ENCODE data around the gene KRT73. TPM values are rescaled to one million over a fixed set of nuclear protein-coding genes. Genes with fewer than 3 reads are reported as not detected.

The KRT73 gene
- total and polyA plus RNA-seq, 4 donors = 0.10 to 0.33 TPM; not detected in 2

- H3K27ac ChIP-seq (ENCODE audit: low read depth, low read length) = no peak overlapping the region
- H3K9me3 ChIP-seq (ENCODE audit: control insufficient read depth, insufficient read depth, low read length) = no peaks in the 10 kb centered on the region
- H3K27me3 ChIP-seq (ENCODE audit: control insufficient read depth, insufficient read depth, low read length) = no peaks in the 10 kb centered on the region
- 94% methylated on average over 7 of the region's 9 CpGs for WGBS (ENCODE audit: insufficient coverage)
- H3K4me1 ChIP-seq (ENCODE audit: control insufficient read depth, insufficient read depth, low read length) = peaks cover 12% of the 10 kb centered on the region
- H3K4me3 ChIP-seq (ENCODE audit: low read depth, low read length) = no peak overlapping the region
- no peak for DNase-seq (ENCODE audit: low read depth in 4 of 6, low spot score in 6 of 6)
- H3K36me3 ChIP-seq (ENCODE audit: control insufficient read depth, insufficient read depth, low read length) = no peaks in the 10 kb centered on the region
Observed at GRCh38 chr12:52647601-52648000, 29.2 kb upstream of the KRT73 start.

GRCh38 chr12:52646613-52647012 lies 28.3 kb upstream of the KRT73 start:
- Histone ChIP-seq H3K4me1 (ENCODE audit: control insufficient read depth, insufficient read depth, low read length) (peaks cover 12% of the 10 kb centered on the region), H3K9me3 (ENCODE audit: control insufficient read depth, insufficient read depth, low read length) (no peaks in the 10 kb centered on the region), H3K27me3 (ENCODE audit: control insufficient read depth, insufficient read depth, low read length) (no peaks in the 10 kb centered on the region), H3K27ac (ENCODE audit: low read depth, low read length) (no peak overlapping the region), H3K36me3 (ENCODE audit: control insufficient read depth, insufficient read depth, low read length) (no peaks in the 10 kb centered on the region), H3K4me3 (ENCODE audit: low read depth, low read length) (no peak overlapping the region)
- WGBS (ENCODE audit: insufficient coverage) = 80% methylated on average over 12 of the region's 12 CpGs
- no peak for DNase-seq (ENCODE audit: low read depth in 4 of 6, low spot score in 6 of 6)

- Histone ChIP-seq H3K9me3 (ENCODE audit: control insufficient read depth, insufficient read depth, low read length) (no peaks in the 10 kb centered on the region), H3K27ac (ENCODE audit: low read depth, low read length) (no peak overlapping the region), H3K4me3 (ENCODE audit: low read depth, low read length) (no peak overlapping the region), H3K36me3 (ENCODE audit: control insufficient read depth, insufficient read depth, low read length) (no peaks in the 10 kb centered on the region), H3K4me1 (ENCODE audit: control insufficient read depth, insufficient read depth, low read length) (peaks cover 12% of the 10 kb centered on the region), H3K27me3 (ENCODE audit: control insufficient read depth, insufficient read depth, low read length) (no peaks in the 10 kb centered on the region)
- 72% methylated on average over 4 of the region's 4 CpGs for WGBS (ENCODE audit: insufficient coverage)
- no peak for DNase-seq (ENCODE audit: low read depth in 4 of 6, low spot score in 6 of 6)
Observed at GRCh38 chr12:52645982-52646381, 27.6 kb upstream of the KRT73 start.

- Histone ChIP-seq H3K36me3 (ENCODE audit: control insufficient read depth, insufficient read depth, low read length) (no peaks in the 10 kb centered on the region), H3K27ac (ENCODE audit: low read depth, low read length) (no peak overlapping the region), H3K27me3 (ENCODE audit: control insufficient read depth, insufficient read depth, low read length) (no peaks in the 10 kb centered on the region), H3K9me3 (ENCODE audit: control insufficient read depth, insufficient read depth, low read length) (no peaks in the 10 kb centered on the region), H3K4me1 (ENCODE audit: control insufficient read depth, insufficient read depth, low read length) (peaks cover 5% of the 10 kb centered on the region), H3K4me3 (ENCODE audit: low read depth, low read length) (no peak overlapping the region)
- DNase-seq (ENCODE audit: low read depth in 4 of 6, low spot score in 6 of 6) = no peak
- WGBS (ENCODE audit: insufficient coverage) = 91% methylated on average over 6 of the region's 7 CpGs
Observed at GRCh38 chr12:52645120-52645761, 26.9 kb upstream of the KRT73 start.

GRCh38 chr12:52644078-52644415 lies 25.7 kb upstream of the KRT73 start:
- H3K9me3 ChIP-seq (ENCODE audit: control insufficient read depth, insufficient read depth, low read length) = no peaks in the 10 kb centered on the region
- peaks cover 2% of the 10 kb centered on the region for H3K4me1 ChIP-seq (ENCODE audit: control insufficient read depth, insufficient read depth, low read length)
- H3K4me3 ChIP-seq (ENCODE audit: low read depth, low read length) = no peak overlapping the region
- no peaks in the 10 kb centered on the region for H3K36me3 ChIP-seq (ENCODE audit: control insufficient read depth, insufficient read depth, low read length)
- no peak for DNase-seq (ENCODE audit: low read depth in 4 of 6, low spot score in 6 of 6)
- no peak overlapping the region for H3K27ac ChIP-seq (ENCODE audit: low read depth, low read length)
- WGBS (ENCODE audit: insufficient coverage) = 100% methylated on average over 4 of the region's 6 CpGs
- H3K27me3 ChIP-seq (ENCODE audit: control insufficient read depth, insufficient read depth, low read length) = no peaks in the 10 kb centered on the region

GRCh38 chr12:52643233-52644077 lies 25.1 kb upstream of the KRT73 start:
- no peaks in the 10 kb centered on the region for H3K27me3 ChIP-seq (ENCODE audit: control insufficient read depth, insufficient read depth, low read length)
- H3K27ac ChIP-seq (ENCODE audit: low read depth, low read length) = no peak overlapping the region
- no peaks in the 10 kb centered on the region for H3K4me1 ChIP-seq (ENCODE audit: control insufficient read depth, insufficient read depth, low read length)
- no peak for DNase-seq (ENCODE audit: low read depth in 4 of 6, low spot score in 6 of 6)
- no peaks in the 10 kb centered on the region for H3K36me3 ChIP-seq (ENCODE audit: control insufficient read depth, insufficient read depth, low read length)
- H3K4me3 ChIP-seq (ENCODE audit: low read depth, low read length) = no peak overlapping the region
- WGBS (ENCODE audit: insufficient coverage) = 91% methylated on average over 8 of the region's 10 CpGs
- no peaks in the 10 kb centered on the region for H3K9me3 ChIP-seq (ENCODE audit: control insufficient read depth, insufficient read depth, low read length)

GRCh38 chr12:52641468-52641867 lies 23.1 kb upstream of the KRT73 start:
- no peak overlapping the region for H3K27ac ChIP-seq (ENCODE audit: low read depth, low read length)
- H3K36me3 ChIP-seq (ENCODE audit: control insufficient read depth, insufficient read depth, low read length) = no peaks in the 10 kb centered on the region

GRCh38 chr12:52637299-52637698 lies 18.9 kb upstream of the KRT73 start:
- WGBS (ENCODE audit: insufficient coverage) = 50% methylated on average over 2 of the region's 4 CpGs
- H3K4me1 ChIP-seq (ENCODE audit: control insufficient read depth, insufficient read depth, low read length) = peaks cover 7% of the 10 kb centered on the region
- no peak overlapping the region for H3K27ac ChIP-seq (ENCODE audit: low read depth, low read length)
- DNase-seq (ENCODE audit: low read depth in 4 of 6, low spot score in 6 of 6) = no peak
- no peaks in the 10 kb centered on the region for H3K36me3 ChIP-seq (ENCODE audit: control insufficient read depth, insufficient read depth, low read length)
- H3K9me3 ChIP-seq (ENCODE audit: control insufficient read depth, insufficient read depth, low read length) = no peaks in the 10 kb centered on the region
- no peak overlapping the region for H3K4me3 ChIP-seq (ENCODE audit: low read depth, low read length)
- no peaks in the 10 kb centered on the region for H3K27me3 ChIP-seq (ENCODE audit: control insufficient read depth, insufficient read depth, low read length)

More at GRCh38 chr12:52641468-52641867, 23.1 kb upstream of the KRT73 start:
- Histone ChIP-seq H3K27me3 (ENCODE audit: control insufficient read depth, insufficient read depth, low read length) (no peaks in the 10 kb centered on the region), H3K4me3 (ENCODE audit: low read depth, low read length) (no peak overlapping the region), H3K9me3 (ENCODE audit: control insufficient read depth, insufficient read depth, low read length) (no peaks in the 10 kb centered on the region), H3K4me1 (ENCODE audit: control insufficient read depth, insufficient read depth, low read length) (no peaks in the 10 kb centered on the region)
- no peak for DNase-seq (ENCODE audit: low read depth in 4 of 6, low spot score in 6 of 6)
- 50% methylated on average over 3 of the region's 4 CpGs for WGBS (ENCODE audit: insufficient coverage)

GRCh38 chr12:52636592-52637258 lies 18.4 kb upstream of the KRT73 start:
- no peak for DNase-seq (ENCODE audit: low read depth in 4 of 6, low spot score in 6 of 6)
- H3K4me3 ChIP-seq (ENCODE audit: low read depth, low read length) = no peak overlapping the region
- H3K4me1 ChIP-seq (ENCODE audit: control insufficient read depth, insufficient read depth, low read length) = peaks cover 11% of the 10 kb centered on the region
- H3K9me3 ChIP-seq (ENCODE audit: control insufficient read depth, insufficient read depth, low read length) = no peaks in the 10 kb centered on the region
- no peak overlapping the region for H3K27ac ChIP-seq (ENCODE audit: low read depth, low read length)
- H3K27me3 ChIP-seq (ENCODE audit: control insufficient read depth, insufficient read depth, low read length) = no peaks in the 10 kb centered on the region
- 67% methylated on average over 4 of the region's 5 CpGs for WGBS (ENCODE audit: insufficient coverage)
- no peaks in the 10 kb centered on the region for H3K36me3 ChIP-seq (ENCODE audit: control insufficient read depth, insufficient read depth, low read length)

Measured in spinal cord (tissue), 10 donors.